Measurements from ENCODE around the gene AEBP1.

DNA sequence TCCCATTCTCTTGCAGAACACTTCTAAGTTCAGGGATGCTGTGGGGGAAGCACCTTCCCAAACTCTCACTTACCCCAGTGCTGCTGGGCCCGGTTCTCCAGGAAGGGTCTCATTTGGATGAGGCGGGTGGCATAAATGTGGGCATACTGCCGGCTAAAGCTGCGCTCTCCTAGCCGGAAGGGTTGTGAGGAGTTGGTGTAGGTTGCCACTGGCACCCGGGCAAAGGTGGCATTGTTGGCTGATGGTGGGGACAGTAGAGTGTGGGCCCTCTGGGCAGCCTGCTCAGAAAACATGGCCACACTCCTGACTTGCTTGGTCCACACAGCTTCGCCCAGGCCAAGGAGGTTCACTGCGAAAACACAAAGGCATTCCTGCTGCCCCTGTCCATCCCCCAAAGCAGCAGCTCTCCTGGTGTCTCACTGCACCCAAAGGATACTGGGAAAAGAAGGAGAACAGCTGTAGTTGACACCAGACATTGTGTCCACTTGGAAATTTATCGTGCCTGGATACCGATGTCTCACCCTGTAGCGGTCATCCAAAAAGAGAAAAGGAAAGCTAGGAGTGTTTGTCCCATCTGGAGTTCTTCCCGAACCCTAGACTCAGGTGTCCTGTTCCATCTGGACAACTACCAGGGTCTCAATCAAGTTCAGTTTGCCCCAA lies 17.7 kb downstream of the AEBP1 start:
- TF ChIP-seq POLR2A (IDR thresholded peaks at IDR 0.05) (no peak), EP300 (IDR thresholded peaks at IDR 0.05) (no peak)
- TF ChIP-seq, protein P1, sequence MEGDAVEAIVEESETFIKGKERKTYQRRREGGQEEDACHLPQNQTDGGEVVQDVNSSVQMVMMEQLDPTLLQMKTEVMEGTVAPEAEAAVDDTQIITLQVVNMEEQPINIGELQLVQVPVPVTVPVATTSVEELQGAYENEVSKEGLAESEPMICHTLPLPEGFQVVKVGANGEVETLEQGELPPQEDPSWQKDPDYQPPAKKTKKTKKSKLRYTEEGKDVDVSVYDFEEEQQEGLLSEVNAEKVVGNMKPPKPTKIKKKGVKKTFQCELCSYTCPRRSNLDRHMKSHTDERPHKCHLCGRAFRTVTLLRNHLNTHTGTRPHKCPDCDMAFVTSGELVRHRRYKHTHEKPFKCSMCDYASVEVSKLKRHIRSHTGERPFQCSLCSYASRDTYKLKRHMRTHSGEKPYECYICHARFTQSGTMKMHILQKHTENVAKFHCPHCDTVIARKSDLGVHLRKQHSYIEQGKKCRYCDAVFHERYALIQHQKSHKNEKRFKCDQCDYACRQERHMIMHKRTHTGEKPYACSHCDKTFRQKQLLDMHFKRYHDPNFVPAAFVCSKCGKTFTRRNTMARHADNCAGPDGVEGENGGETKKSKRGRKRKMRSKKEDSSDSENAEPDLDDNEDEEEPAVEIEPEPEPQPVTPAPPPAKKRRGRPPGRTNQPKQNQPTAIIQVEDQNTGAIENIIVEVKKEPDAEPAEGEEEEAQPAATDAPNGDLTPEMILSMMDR (IDR thresholded peaks at IDR 0.05) = no peak
